Progenitor cell of endocrine pancreas (in vitro differentiated cells): ENCODE measurements around the gene FREM2. TPM values are rescaled to one million over a fixed set of nuclear protein-coding genes. Genes with fewer than 3 reads are reported as not detected.
A peak's percentile ranks its signal among the peaks of the same experiment; 100 is the strongest.

Experiments
- DNase-seq: peaks from one replicate; pipeline ENCODE4 v3.0.0; 2021; ENCODE audit warnings: low spot score; ENCODE audit not compliant: unreplicated experiment
- H3K27ac Mint-ChIP-seq: 2 replicates; pipeline ENCODE4 v1.8.0; 2021; ENCODE audit warnings: mild to moderate bottlenecking, moderate library complexity, mixed read lengths
- H3K27me3 Mint-ChIP-seq: 2 replicates; pipeline ENCODE4 v1.8.0; 2021; ENCODE audit warnings: mixed read lengths
- H3K36me3 Mint-ChIP-seq: 2 replicates; pipeline ENCODE4 v1.8.0; 2022; ENCODE audit warnings: mixed read lengths; ENCODE audit not compliant: insufficient read depth
- H3K4me1 Mint-ChIP-seq: 2 replicates; pipeline ENCODE4 v1.8.0; 2021; ENCODE audit warnings: low read depth, mixed read lengths
- H3K4me3 Mint-ChIP-seq: 2 replicates; pipeline ENCODE4 v1.8.0; 2021; ENCODE audit warnings: low read depth, mild to moderate bottlenecking, moderate library complexity, mixed read lengths
- H3K9me3 Mint-ChIP-seq: 2 replicates; pipeline ENCODE4 v1.8.0; 2021; ENCODE audit warnings: low read depth, mixed read lengths
- CTCF ChIP-seq: fragments of 200-600 bp; sonication (generic); IDR thresholded peaks from one replicate; pipeline ENCODE4 v1.5.0; 2021; ENCODE audit warnings: antibody characterized with exemption, mild to moderate bottlenecking; ENCODE audit not compliant: unreplicated experiment
- total RNA-seq: library from RNA; stranded (reverse); gene quantifications from 2 replicates; pipeline ENCODE4 v1.2.1, GENCODE V29; 2021

The FREM2 gene
- total RNA-seq, 1 donor from 2014 or later = 75.3 TPM

- H3K4me3 Mint-ChIP-seq = no peak overlapping the region
- no peak for DNase-seq
- no peak for TF ChIP-seq CTCF
- H3K36me3 Mint-ChIP-seq = peaks cover 22% of the 10 kb centered on the region
- peaks cover 3% of the 10 kb centered on the region for H3K9me3 Mint-ChIP-seq
- peaks cover 49% of the 10 kb centered on the region for H3K4me1 Mint-ChIP-seq
- no peak overlapping the region for H3K27ac Mint-ChIP-seq
- no peaks in the 10 kb centered on the region for H3K27me3 Mint-ChIP-seq
These were observed 94.7 kb downstream of the FREM2 start for GRCh38 chr13:38781539-38781938.

GRCh38 chr13:38784036-38784880, 97.4 kb downstream of the FREM2 start:
- peak overlapping the region; percentile 92 for H3K27ac Mint-ChIP-seq
- peak overlapping the region; percentile 65 for H3K4me3 Mint-ChIP-seq
- DNase-seq = no peak
- H3K9me3 Mint-ChIP-seq = no peaks in the 10 kb centered on the region
- H3K4me1 Mint-ChIP-seq = peaks cover 47% of the 10 kb centered on the region
- no peaks in the 10 kb centered on the region for H3K27me3 Mint-ChIP-seq
- peaks cover 20% of the 10 kb centered on the region for H3K36me3 Mint-ChIP-seq
- TF ChIP-seq CTCF = no peak

GRCh38 chr13:38785042-38785441, 98.2 kb downstream of the FREM2 start:
- H3K9me3 Mint-ChIP-seq = no peaks in the 10 kb centered on the region
- H3K27ac Mint-ChIP-seq = peak overlapping the region; percentile 90
- peaks cover 18% of the 10 kb centered on the region for H3K36me3 Mint-ChIP-seq
- peak overlapping the region; percentile 65 for H3K4me3 Mint-ChIP-seq
- H3K27me3 Mint-ChIP-seq = no peaks in the 10 kb centered on the region
- no peak for DNase-seq
- H3K4me1 Mint-ChIP-seq = peaks cover 45% of the 10 kb centered on the region
- TF ChIP-seq CTCF = no peak

- DNase-seq = no peak
- H3K9me3 Mint-ChIP-seq = no peaks in the 10 kb centered on the region
- peak overlapping the region; percentile 90 for H3K27ac Mint-ChIP-seq
- no peaks in the 10 kb centered on the region for H3K27me3 Mint-ChIP-seq
- peaks cover 41% of the 10 kb centered on the region for H3K4me1 Mint-ChIP-seq
- peaks cover 16% of the 10 kb centered on the region for H3K36me3 Mint-ChIP-seq
- TF ChIP-seq CTCF = no peak
- H3K4me3 Mint-ChIP-seq = peak overlapping the region; percentile 65
These were observed 98.6 kb downstream of the FREM2 start for GRCh38 chr13:38785490-38785889.

GRCh38 chr13:38787550-38787949, 100.7 kb downstream of the FREM2 start:
- H3K27ac Mint-ChIP-seq = no peak overlapping the region
- no peak overlapping the region for H3K4me3 Mint-ChIP-seq
- peaks cover 14% of the 10 kb centered on the region for H3K36me3 Mint-ChIP-seq
- no peaks in the 10 kb centered on the region for H3K27me3 Mint-ChIP-seq
- H3K9me3 Mint-ChIP-seq = no peaks in the 10 kb centered on the region
- peaks cover 33% of the 10 kb centered on the region for H3K4me1 Mint-ChIP-seq
- TF ChIP-seq CTCF = no peak
- no peak for DNase-seq
